ENCODE measurements around the gene VMP1.

VMP1 gene

DNA sequence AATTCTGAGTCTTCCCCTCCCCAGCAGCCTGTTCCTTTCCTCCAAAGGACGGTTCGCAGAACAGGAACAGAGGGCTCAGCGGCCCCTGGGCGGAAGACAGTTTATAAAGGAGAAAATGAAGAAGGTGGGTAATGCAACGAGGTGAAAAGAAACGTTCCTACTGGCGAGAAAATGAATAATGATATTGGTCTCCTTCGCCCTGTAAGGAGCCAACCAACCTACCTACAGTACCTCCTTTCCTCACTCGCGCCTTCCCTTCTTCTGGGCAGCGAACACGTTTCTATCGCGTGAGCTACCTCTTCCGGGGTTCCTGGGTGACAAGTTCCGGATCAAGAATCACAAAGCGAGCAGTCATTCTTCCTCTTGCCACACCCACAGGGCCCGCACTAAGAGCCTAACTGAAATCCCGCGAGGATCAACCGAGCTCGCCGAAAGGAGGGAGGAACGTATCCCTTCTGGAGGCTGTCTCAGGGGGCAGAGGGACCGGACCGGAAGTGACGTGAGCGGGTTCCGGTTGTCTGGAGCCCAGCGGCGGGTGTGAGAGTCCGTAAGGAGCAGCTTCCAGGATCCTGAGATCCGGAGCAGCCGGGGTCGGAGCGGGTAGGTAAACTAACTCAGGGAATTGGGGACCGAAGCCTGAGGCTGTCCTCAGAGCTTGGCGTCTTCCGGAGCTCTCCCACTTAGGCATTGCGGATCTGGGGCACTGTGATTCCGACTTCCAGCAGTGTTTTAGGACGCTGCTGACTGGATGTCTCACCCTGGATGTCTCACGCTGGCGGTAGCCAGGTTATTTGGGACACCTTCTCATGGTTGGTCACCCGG is at the start of gene VMP1, which contains the start of gene PTRH2:
TSS of gene VMP1 (plus strand) at position 506 of the 822 bp plus-strand sequence. CDS start 23,793 bp downstream, outside the sequence.
TSS of gene PTRH2 (minus strand) at position 282 of the 822 bp plus-strand sequence. CDS start 9,452 bp downstream, outside the sequence.
- peak; percentile 96 for DNase-seq

- no peak for DNase-seq
Observed at GRCh38 chr17:59666235-59666634, 41.2 kb upstream of the VMP1 start.

GRCh38 chr17:59668816-59669215 is 38.6 kb upstream of the VMP1 start:
- DNase-seq = no peak

GRCh38 chr17:59669411-59669810 is 38.0 kb upstream of the VMP1 start:
- no peak for DNase-seq

DNA sequence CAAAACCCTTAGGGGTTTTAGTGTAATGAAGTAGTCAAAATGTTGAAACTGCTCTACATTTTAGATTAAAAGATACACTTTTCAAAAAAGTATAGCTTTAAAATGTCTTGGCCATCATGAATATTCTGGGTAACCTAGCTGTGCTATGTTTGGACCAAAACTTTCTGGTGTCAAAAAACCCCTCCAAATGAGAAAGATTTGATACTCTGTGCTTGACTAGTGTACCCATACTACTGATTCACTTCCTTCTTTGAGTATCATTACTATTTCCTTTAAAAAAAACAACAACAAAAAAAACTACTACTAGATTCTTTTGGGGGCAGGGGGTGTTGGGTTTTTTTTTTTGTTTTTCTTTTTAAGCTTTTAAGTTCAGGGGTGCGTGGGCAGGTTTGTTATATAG is 37.5 kb upstream of the VMP1 start:
- no peak for DNase-seq

DNA sequence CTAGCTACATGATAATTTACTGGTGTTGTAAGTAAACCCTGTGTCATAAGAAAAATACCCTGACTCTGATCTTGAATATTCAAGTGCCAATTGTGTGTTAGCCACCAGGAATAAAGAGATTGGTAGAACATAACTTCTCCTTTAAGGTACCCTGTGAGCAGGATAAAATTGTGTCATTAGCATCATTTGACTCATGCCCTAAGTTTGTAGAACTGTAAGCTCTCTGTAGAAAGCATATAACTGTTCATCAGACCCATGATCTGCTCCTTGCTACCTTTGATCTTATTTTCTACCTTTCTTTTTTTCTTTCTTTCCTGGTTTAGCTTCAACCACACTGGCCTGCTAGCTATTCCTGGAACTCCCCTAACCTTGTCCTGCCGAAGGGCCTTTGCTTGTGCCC is 36.1 kb upstream of the VMP1 start:
- DNase-seq = no peak

GRCh38 chr17:59675231-59675630 is 32.2 kb upstream of the VMP1 start:
- DNase-seq = no peak

GRCh38 chr17:59676716-59677115 is 30.7 kb upstream of the VMP1 start:
- DNase-seq = no peak

DNA sequence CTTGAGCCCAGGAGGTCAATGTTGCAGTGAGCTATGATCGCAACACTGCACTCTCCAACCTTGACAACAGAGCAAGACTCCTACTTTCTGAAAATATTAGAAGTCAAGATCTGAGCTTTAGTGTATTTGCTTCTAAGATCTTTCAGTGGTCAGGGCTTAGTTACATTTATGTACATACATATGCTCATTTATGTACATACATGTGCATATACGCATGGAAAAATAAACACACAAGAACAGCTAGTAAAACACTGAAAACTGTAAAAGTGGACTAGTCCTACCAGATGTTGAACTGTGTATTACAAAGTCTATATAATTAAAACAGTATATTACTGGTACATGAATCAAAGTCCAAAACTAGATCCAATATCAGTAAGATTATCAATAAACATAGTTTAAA is 28.5 kb upstream of the VMP1 start:
- no peak for DNase-seq

GRCh38 chr17:59680314-59680713 is 27.1 kb upstream of the VMP1 start:
- no peak for DNase-seq

- no peak for DNase-seq
Observed at GRCh38 chr17:59683283-59683682, 24.2 kb upstream of the VMP1 start.

- no peak for DNase-seq
Observed at GRCh38 chr17:59684967-59685366, 22.5 kb upstream of the VMP1 start.

GRCh38 chr17:59688008-59688407 is 19.4 kb upstream of the VMP1 start:
- DNase-seq = no peak

DNA sequence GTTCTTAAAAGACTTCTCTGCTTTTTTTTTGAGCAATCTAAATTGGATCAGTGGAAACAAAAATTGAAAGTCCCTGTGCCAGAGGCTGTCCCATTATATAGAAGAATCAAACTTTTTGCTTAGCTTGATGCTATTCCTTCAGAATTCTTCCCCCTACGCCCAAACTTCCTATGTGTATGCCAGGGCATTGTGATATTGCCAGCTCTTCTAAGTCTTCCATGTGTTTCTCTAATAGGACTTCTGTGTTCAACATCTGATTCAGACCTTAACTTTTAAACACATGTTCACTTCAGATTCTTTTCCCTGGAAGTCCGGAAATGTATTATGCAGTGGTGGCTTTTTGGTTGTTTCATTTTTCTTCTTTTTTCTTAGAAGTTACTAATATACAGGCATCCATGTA is 19.0 kb upstream of the VMP1 start:
- DNase-seq = no peak

GRCh38 chr17:59693582-59693981 is 13.9 kb upstream of the VMP1 start:
- DNase-seq = no peak

DNA sequence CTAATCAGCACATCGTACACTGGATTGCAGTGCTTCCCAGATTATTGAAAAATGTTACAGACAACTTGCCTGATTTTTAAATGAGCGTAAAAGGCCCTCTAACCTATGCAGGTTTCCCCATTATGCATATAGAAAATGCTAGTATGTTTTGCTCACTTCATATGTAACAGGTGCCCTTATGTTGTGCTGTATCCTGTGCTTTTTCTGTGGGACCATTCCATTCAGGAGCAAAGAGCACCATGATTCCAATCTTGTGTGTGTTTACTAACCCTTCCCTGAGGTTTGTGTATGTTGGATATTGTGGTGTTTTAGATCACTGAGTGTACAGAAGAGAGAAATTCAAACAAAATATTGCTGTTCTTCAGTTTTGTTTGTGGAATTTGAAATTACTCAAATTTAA is 13.1 kb upstream of the VMP1 start:
- DNase-seq = no peak

GRCh38 chr17:59695945-59696681 is 11.3 kb upstream of the VMP1 start:
- no peak for DNase-seq

DNA sequence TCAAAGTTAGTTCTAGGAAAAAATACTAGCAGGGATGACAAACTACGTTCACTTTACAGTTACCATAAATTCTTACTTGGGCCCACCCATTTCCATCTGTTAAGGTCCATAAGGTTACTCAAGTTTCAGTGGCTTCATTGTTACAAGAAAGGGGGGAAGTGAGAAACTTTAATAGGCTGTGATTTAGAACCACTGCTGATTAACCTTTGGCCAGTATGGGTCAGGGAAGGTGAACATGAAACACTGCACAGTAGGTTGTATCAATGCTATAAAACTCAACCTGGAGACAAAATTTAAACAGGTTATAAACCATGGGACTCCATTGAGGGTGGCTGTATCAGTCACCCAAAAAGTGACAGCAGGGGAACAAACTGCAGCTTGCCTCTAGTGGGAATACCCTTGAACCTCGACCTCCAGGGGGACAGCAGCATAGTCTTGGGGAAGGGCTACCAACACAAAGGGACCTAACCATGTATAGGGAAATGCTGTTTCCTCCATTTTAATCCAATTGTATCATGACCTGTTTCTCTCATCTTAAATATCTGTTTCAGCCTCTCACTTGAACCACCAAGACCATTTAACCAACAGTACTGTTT is 10.7 kb upstream of the VMP1 start:
- no peak for DNase-seq

GRCh38 chr17:59698143-59698542 is 9.3 kb upstream of the VMP1 start:
- DNase-seq = no peak

DNA sequence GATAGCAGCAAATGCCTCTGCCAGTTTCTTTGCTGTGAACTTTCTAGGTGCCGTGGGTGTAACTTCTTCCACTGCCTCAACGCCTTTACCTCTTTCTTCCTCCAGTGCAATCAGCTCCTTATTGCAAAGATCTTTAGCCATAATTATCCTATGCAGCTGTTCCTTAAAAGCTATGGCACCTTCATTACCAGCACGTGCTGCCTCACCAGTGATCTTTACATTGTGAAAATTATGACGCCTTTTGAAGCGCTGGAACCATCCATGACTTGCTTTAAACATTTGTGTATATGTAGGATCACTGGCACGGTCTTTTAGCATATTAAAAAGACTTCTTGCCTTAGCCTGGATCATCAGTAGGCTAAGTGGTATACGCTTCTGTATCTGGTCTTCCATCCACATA is 8.2 kb upstream of the VMP1 start:
- DNase-seq = no peak

DNA sequence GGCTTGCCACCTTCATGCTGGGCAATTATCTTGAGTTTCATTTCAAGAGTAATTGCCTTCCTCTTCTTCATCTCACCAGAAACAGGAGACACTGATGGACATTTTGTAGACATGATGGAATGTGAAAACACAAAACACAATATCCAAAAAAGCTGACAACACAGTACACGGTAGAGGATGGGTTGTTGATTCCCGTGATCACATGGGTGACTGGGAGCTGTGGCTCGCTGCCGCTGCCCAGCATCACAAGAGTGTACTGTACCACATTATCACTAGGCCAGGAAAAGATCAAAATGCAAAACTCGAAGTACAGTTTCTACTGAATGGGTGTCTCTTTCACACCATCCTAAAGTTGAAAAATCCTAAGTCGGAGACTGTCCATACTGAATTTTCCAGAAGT is 7.7 kb upstream of the VMP1 start:
- DNase-seq = no peak

DNA sequence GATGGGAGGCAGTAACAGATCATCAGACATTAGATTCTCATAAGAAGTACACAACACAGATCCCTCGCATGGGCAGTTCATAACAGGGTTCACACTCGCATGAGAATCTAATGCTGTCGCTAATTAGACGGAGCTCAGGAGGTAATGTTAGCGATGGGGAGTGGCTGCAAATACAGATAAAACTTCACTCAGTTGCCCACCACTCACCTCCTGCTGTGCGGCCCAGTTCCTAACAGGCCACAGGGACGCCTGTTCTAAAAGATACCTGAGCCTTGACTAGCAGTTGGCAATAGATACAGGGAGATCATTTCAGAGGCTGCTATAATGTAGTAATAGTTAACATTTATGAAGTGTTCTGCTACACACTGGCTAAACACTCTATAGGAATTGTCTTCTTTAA is 5.2 kb upstream of the VMP1 start:
- DNase-seq = no peak

DNA sequence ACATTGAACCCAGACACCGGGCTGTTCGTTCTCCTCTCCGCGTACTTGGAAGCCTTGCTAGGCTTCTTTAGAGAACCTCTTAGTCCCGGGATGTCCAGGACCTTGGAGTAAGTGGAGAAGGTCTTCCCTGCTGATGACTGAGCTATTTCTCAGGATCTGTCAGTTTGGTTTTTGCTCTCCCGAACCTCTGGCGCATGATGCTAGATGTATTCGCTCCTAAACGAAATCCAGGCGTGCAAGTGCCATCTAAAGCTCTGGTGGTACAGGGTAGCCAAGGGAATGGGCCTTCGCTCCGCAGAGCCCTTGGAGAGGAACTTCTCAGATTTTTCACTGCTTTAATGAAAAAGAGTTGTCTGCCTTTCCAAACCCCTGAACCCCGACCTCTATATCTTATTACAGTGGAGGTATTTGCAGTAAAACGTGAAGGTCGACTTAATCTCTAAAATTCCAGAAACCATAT is 547 bp downstream of the VMP1 start:
- DNase-seq = no peak

DNA sequence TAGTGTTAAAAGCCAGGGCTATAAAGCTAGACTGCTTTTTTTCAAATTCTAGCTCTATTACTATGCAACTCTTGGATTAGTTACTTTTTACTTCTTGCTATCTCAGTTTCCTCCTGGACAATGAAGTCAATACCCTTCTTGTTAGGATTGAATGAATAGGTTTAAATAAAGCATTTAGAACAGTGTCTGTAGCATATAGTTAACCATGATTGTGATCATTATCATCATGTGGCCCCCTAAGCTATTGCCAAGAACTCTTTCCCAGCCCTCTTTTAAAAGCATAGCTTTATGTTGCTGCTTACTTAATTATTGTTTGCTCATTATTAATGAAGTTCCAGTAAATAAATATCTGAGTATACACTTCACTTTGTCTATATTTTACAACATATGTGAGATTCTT is 4.5 kb downstream of the VMP1 start:
- DNase-seq = no peak
